ENCODE measurements around the gene NPR1. TPM values are rescaled to one million over a fixed set of nuclear protein-coding genes. Genes with fewer than 3 reads are reported as not detected.

The NPR1 gene
- total RNA-seq (2021; fragmentation: NEBNext Ultra II Directional; extraction: Animal tissue kit (Norgen Biotek cat#: 25700)): under 1 TPM in 1 of 6 experiments, not detected in 5; 0.05 TPM
- long read RNA-seq: 0 reads

DNA sequence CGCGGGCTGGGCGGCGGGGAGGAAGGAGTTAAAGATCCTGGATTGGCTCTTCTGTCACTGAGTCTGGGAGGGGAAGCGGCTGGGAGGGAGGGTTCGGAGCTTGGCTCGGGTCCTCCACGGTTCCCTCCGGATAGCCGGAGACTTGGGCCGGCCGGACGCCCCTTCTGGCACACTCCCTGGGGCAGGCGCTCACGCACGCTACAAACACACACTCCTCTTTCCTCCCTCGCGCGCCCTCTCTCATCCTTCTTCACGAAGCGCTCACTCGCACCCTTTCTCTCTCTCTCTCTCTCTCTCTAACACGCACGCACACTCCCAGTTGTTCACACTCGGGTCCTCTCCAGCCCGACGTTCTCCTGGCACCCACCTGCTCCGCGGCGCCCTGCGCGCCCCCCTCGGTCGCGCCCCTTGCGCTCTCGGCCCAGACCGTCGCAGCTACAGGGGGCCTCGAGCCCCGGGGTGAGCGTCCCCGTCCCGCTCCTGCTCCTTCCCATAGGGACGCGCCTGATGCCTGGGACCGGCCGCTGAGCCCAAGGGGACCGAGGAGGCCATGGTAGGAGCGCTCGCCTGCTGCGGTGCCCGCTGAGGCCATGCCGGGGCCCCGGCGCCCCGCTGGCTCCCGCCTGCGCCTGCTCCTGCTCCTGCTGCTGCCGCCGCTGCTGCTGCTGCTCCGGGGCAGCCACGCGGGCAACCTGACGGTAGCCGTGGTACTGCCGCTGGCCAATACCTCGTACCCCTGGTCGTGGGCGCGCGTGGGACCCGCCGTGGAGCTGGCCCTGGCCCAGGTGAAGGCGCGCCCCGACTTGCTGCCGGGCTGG is at the start of gene NPR1:
Gene NPR1 (plus strand): TSS at position 170 of the 818 bp plus-strand sequence. CDS start 421 bp downstream, at position 591.
- Mint-ChIP-seq H3K27ac (no peak within 1 kb of the TSS), H3K27me3 (ENCODE audit: insufficient read depth) (peaks cover 43% of the 10 kb centered on the region), H3K4me3 (peak within 1 kb of the TSS; percentile 85), H3K4me1 (ENCODE audit: low read depth) (peaks cover 24% of the 10 kb centered on the region), H3K9me3 (no peaks in the 10 kb centered on the region), H3K36me3 (ENCODE audit: low read depth) (no peaks in the 10 kb centered on the region)
- no peak for DNase-seq
- TF ChIP-seq, protein P1, sequence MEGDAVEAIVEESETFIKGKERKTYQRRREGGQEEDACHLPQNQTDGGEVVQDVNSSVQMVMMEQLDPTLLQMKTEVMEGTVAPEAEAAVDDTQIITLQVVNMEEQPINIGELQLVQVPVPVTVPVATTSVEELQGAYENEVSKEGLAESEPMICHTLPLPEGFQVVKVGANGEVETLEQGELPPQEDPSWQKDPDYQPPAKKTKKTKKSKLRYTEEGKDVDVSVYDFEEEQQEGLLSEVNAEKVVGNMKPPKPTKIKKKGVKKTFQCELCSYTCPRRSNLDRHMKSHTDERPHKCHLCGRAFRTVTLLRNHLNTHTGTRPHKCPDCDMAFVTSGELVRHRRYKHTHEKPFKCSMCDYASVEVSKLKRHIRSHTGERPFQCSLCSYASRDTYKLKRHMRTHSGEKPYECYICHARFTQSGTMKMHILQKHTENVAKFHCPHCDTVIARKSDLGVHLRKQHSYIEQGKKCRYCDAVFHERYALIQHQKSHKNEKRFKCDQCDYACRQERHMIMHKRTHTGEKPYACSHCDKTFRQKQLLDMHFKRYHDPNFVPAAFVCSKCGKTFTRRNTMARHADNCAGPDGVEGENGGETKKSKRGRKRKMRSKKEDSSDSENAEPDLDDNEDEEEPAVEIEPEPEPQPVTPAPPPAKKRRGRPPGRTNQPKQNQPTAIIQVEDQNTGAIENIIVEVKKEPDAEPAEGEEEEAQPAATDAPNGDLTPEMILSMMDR (IDR thresholded peaks at IDR 0.05): no peak

DNA sequence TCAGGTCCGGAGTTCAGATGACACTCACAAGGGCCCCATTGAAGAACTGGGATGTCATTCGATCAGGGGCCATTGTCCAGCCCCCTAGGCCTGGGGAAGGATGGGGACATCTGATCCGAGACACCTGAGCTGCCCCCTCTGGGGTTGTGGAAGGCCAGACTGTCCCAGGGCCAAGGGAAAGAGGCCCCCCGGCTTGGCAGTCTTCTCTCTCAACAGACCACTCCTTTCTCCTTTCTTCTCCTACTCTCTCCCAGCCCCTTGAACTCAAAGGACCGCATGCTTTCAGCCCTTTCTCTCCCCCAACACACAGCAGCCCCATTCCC is 49.2 kb upstream of the NPR1 start:
- Mint-ChIP-seq H3K9me3 (peaks cover 4% of the 10 kb centered on the region; the same call in 1 of the 2 replicates), H3K27ac (no peak overlapping the region), H3K36me3 (ENCODE audit: low read depth) (peaks cover 40% of the 10 kb centered on the region)

DNA sequence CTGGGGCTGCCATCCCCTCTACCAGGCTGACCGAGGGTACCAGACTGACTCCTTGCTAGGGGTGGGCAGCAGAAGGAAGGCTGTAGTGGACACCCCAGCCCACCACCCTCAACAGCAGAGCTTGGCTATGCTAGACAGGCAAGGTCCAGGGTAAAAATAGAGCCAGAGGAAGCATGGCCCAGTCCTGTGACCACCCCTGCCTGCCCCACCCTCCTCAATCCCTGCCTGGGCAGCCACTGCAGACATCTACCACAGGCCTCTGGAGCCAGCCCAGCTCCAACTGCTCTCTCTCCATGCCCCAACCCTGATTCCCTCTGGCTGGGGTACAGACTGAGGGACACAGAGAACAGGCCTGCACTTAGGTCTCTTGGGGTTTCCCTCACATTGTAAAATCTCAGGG is 48.5 kb upstream of the NPR1 start:
- peaks cover 4% of the 10 kb centered on the region; the same call in 1 of the 2 replicates for H3K9me3 Mint-ChIP-seq
- peaks cover 66% of the 10 kb centered on the region for H3K4me1 Mint-ChIP-seq (ENCODE audit: low read depth)

More for the DNA sequence above, 49.2 kb upstream of the NPR1 start:
- DNase-seq: no peak
- Mint-ChIP-seq H3K4me3 (no peak overlapping the region), H3K27me3 (ENCODE audit: insufficient read depth) (peaks cover 6% of the 10 kb centered on the region), H3K4me1 (ENCODE audit: low read depth) (peaks cover 72% of the 10 kb centered on the region)
- TF ChIP-seq, protein P1 (IDR thresholded peaks at IDR 0.05): no peak

DNA sequence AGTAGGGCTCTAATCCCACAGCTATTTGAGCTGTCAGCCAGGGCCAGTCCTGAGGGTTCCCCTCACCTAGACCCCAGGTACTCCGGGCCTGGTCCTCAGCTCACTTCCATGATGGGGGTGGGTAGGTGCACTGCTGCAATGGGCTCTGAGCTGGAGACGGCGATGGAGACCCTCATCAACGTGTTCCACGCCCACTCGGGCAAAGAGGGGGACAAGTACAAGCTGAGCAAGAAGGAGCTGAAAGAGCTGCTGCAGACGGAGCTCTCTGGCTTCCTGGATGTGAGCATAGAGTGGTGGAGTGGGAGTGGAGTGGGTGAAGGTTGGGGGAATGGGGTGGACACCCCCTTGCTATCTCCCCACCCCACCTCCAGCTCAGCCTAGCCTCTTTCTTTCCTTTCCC is 48.1 kb upstream of the NPR1 start:
- peaks cover 35% of the 10 kb centered on the region for H3K36me3 Mint-ChIP-seq (ENCODE audit: low read depth)
- no peak for DNase-seq
- TF ChIP-seq, protein P1 (IDR thresholded peaks at IDR 0.05): no peak
- H3K27ac Mint-ChIP-seq: peak overlapping the region; percentile 61; the same call in 1 of the 2 replicates
- H3K4me1 Mint-ChIP-seq (ENCODE audit: low read depth): peaks cover 61% of the 10 kb centered on the region
- no peak overlapping the region for H3K4me3 Mint-ChIP-seq
- H3K27me3 Mint-ChIP-seq (ENCODE audit: insufficient read depth): peaks cover 6% of the 10 kb centered on the region
- peaks cover 4% of the 10 kb centered on the region; the same call in 1 of the 2 replicates for H3K9me3 Mint-ChIP-seq

More for the DNA sequence above, 48.5 kb upstream of the NPR1 start:
- no peak for DNase-seq
- TF ChIP-seq, protein P1 (IDR thresholded peaks at IDR 0.05): no peak
- peaks cover 39% of the 10 kb centered on the region for H3K36me3 Mint-ChIP-seq (ENCODE audit: low read depth)
- H3K4me3 Mint-ChIP-seq: no peak overlapping the region
- peaks cover 6% of the 10 kb centered on the region for H3K27me3 Mint-ChIP-seq (ENCODE audit: insufficient read depth)
- peak overlapping the region; percentile 61; the same call in 1 of the 2 replicates for H3K27ac Mint-ChIP-seq

DNA sequence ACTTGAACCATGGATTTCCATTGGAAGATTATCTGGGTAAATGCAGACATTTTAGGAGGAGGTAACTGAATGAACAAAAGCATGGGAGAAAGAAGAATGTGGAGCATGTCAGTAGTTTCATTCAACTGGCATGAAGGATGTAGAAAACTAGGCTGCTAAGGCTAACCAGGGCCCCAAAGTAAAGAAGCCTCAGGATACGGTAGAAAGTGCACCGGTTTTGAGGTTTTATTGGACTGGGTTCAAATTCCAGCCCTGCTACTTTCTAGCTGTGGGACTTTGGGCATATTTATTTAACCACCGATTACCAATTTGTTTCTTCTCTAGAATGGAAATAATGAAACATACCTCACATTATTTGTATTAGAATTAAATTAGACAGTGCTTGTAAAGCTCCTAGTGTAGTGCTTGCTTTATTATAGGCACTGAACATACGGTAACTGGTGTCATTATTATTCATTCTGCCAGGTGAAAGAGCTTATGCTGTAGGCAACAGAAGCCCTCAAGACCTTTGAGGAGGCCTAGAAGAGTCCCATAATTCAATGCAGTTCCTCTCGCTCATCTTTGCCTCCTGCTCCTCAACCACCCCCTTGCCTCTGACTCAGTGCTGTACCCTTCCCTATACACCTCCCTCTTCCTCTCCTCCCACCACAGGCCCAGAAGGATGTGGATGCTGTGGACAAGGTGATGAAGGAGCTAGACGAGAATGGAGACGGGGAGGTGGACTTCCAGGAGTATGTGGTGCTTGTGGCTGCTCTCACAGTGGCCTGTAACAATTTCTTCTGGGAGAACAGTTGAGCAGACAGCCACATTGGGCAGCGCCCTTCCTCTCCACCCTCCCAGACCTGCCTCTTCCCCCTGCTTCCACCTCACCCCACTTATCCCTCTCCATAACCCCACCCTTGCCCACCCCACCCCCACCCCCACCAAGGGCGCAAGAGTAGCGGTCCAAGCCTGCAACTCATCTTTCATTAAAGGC is 47.2 kb upstream of the NPR1 start:
- DNase-seq: peak; percentile 38
- Mint-ChIP-seq H3K9me3 (peaks cover 4% of the 10 kb centered on the region; the same call in 1 of the 2 replicates), H3K27ac (peak overlapping the region; percentile 39), H3K4me3 (peak overlapping the region; percentile 28; the same call in 1 of the 2 replicates), H3K36me3 (ENCODE audit: low read depth) (peaks cover 30% of the 10 kb centered on the region), H3K27me3 (ENCODE audit: insufficient read depth) (peaks cover 6% of the 10 kb centered on the region), H3K4me1 (ENCODE audit: low read depth) (peaks cover 52% of the 10 kb centered on the region)
- TF ChIP-seq, protein P1 (IDR thresholded peaks at IDR 0.05): no peak

All from HFFc6 (cell line).